GM12892 (cell line): Measurements from ENCODE around the gene STK35.
"Not testable (repeated sequence)": the region's sequence is repeated elsewhere in the genome, so short reads cannot be mapped to it uniquely, and the experiment has no call there.

ENCODE experiments used
- POLR2A ChIP-seq: IDR thresholded peaks from 2 replicates; pipeline ENCODE4 v1.6.1; 2011; ENCODE audit warnings: low read depth, low read length, control low read depth
- POLR2AphosphoS5 ChIP-seq: IDR thresholded peaks from 2 replicates; pipeline ENCODE4 v1.6.1; 2011; ENCODE audit warnings: low read depth, low read length, control low read depth
- TAF1 ChIP-seq: IDR thresholded peaks from 2 replicates; pipeline ENCODE4 v1.6.1; 2011; ENCODE audit warnings: low read depth, mild to moderate bottlenecking, control low read depth, low read length, borderline replicate concordance

DNA sequence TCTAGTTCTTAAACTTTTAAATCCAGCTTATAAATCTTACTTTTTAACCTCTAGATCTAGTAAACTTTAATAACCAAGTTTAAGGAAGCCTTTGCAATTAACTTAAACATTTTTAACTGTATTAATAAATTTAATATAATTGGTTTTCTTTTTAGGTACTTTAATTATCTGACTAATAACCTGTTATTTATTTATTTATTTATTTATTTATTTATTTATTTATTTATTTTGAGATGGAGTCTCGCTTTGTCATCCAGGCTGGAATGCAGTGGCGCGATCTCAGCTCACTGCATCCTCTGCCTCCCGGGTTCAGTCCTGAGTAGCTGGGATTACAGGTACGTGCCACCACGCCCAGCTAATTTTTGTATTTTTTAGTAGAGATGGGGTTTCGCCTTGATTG is 83.3 kb downstream of the STK35 start:
- TF ChIP-seq POLR2AphosphoS5, POLR2A, TAF1: not testable (repeated sequence)
